Measurements from ENCODE around the gene SLC25A47. TPM values are rescaled to one million over a fixed set of nuclear protein-coding genes. Genes with fewer than 3 reads are reported as not detected.

The SLC25A47 gene
- total RNA-seq, 5 donors from 2014 or later (not counting 1 experiment from before 2014, with no cell fraction given), result 0.16 TPM; not detected in 4

DNA sequence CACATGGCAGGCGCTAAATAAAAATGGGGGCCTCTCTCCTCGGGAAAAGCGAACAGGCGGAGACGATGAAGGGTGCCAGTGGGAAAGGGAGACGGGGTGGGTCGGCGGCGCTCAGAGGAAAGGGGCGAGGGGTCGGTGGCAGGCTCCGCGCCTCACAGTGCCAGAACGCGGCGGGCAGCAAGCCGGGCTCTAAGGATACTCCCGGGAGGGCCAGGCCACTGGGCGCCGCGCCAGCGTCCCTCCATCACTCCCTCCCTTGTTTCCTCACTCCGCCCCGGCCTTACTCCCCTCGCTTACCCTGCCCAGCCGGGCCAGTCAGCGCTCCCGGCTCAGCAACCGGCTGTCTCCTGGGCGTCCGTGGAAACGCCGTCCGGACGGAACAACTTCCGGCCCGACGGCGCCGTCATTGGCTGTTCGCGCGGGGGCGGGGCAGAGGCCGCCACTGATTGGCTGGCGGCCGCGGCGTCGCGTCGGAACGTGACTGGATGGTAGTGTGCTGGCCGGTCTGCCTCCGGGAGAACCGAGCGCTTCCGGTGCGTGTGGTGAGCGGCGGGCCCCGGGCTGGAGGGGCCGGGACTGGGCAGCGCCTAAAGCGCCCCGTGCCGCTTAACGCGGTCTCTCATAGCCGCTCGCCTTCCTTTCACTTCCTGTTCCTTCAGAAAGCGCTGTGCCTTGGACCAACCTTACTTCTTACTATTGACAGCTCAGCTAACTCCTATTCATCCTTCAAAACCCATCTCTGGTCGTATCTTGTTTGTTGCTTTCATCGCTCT lies 53.0 kb downstream of the SLC25A47 start, which contains the start of gene WDR25:
Gene WDR25 (plus strand): TSS at position 523 of the 773 bp plus-strand sequence.
- ChIA-PET POLR2A (no interaction called here), CTCF (no interaction called here)
- Mint-ChIP-seq H3K4me3 (peak within 1 kb of the TSS; percentile 85 to 91 (median 90)), H3K4me1 (peaks cover 30 to 42% (median 32%) of the 10 kb centered on the region in 3 donors), H3K36me3 (peaks cover 9% of the 10 kb centered on the region), H3K27me3 (no peaks in the 10 kb centered on the region), H3K9me3 (no peaks in the 10 kb centered on the region), H3K27ac (peak within 1 kb of the TSS; percentile 89 to 92)
- peaks cover under 1 to 2% of the 10 kb centered on the region in 2 donors for H3K36me3 ChIP-seq (ENCODE audit: control insufficient read depth in 2 of 2, extremely low read depth in 1 of 2, insufficient read depth in 1 of 2, low read length in 1 of 2)
- peaks cover 15 to 31% of the 10 kb centered on the region in 2 experiments for H3K4me1 ChIP-seq (ENCODE audit: control insufficient read depth in 1 of 2, extremely low read depth in 1 of 2, insufficient read depth in 2 of 2, low read length in 2 of 2)
- peak; percentile 93 to 94 (median 94) for ATAC-seq (replicated peaks in 1 of 4)
- H3K4me3 ChIP-seq (ENCODE audit: control insufficient read depth in 1 of 2, extremely low read depth in 1 of 2, low read length in 1 of 2), result peak within 1 kb of the TSS; percentile 81 to 88
- WGBS (ENCODE audit: insufficient coverage), result under 1% methylated on average over 59 of the region's 74 CpGs
- no peaks in the 10 kb centered on the region for H3K9me3 ChIP-seq
- DNase-seq, result peak; percentile 79 to 94 (median 88)
- H3K27me3 ChIP-seq (replicated peaks in 1 of 2; ENCODE audit: control insufficient read depth in 2 of 2, extremely low read depth in 1 of 2, insufficient read depth in 2 of 2, low read length in 1 of 2), result no peaks in the 10 kb centered on the region
- H3K27ac ChIP-seq (ENCODE audit: low read length), result peak within 1 kb of the TSS; percentile 67

DNA sequence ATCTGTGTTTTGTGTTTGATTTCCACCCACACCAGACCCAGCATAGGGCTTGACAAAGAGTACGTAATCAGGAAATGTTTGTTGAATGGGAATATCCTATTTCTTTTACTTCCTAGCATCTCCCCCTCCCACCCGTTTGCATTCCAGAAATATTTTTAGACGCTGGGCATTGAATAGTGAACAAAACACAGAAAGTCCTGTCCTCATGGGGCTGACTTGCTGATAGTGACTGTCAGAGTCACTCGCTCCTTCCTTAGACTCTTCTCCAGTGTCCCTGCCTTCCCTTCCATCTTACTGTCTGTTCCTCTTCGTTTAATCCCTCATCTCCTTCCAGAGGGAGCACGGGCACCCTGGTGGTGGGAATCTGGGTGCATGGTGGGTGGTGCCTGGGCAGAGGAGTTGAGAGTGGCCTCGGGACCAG lies 53.6 kb downstream of the SLC25A47 start:
- no peaks in the 10 kb centered on the region for H3K9me3 Mint-ChIP-seq

More for the DNA sequence above, 53.6 kb downstream of the SLC25A47 start:
- Mint-ChIP-seq H3K36me3 (peaks cover 11% of the 10 kb centered on the region), H3K27me3 (no peaks in the 10 kb centered on the region), H3K27ac (peak overlapping the region; percentile 89 to 92), H3K4me1 (peaks cover 30 to 42% (median 32%) of the 10 kb centered on the region in 3 donors), H3K4me3 (peak overlapping the region; percentile 85 to 91 (median 90))
- Histone ChIP-seq H3K9me3 (no peaks in the 10 kb centered on the region), H3K27ac (ENCODE audit: low read length) (peak overlapping the region; percentile 67), H3K27me3 (replicated peaks in 1 of 2; ENCODE audit: control insufficient read depth in 2 of 2, extremely low read depth in 1 of 2, insufficient read depth in 2 of 2, low read length in 1 of 2) (no peaks in the 10 kb centered on the region), H3K4me1 (ENCODE audit: control insufficient read depth in 1 of 2, extremely low read depth in 1 of 2, insufficient read depth in 2 of 2, low read length in 2 of 2) (peaks cover 15 to 31% of the 10 kb centered on the region in 2 experiments), H3K36me3 (ENCODE audit: control insufficient read depth in 2 of 2, extremely low read depth in 1 of 2, insufficient read depth in 1 of 2, low read length in 1 of 2) (peaks cover 6 to 7% of the 10 kb centered on the region in 2 donors), H3K4me3 (ENCODE audit: control insufficient read depth in 1 of 2, extremely low read depth in 1 of 2, low read length in 1 of 2) (peak overlapping the region; percentile 81 to 88)
- peak in 1 of 35 experiments; percentile 12 for DNase-seq
- CTCF ChIA-PET, result no interaction called here
- WGBS (ENCODE audit: insufficient coverage), result 6% methylated on average over 2 of the region's 7 CpGs
- POLR2A ChIA-PET, result no interaction called here
- no peak for ATAC-seq (replicated peaks in 1 of 4)

Other genes with a start within 250 kb of the SLC25A47 start
- gene DEGS2, start 163.7 kb upstream of the SLC25A47 start, total RNA-seq, result under 1 TPM in 4 of 5 donors, not detected in 1; 0.19 to 0.79 (median 0.49) TPM
- gene YY1, start 84.2 kb upstream of the SLC25A47 start, total RNA-seq, result 10 to 100 TPM; 67.5 to 86.5 (median 74.2) TPM
- gene SLC25A29, start 16.9 kb upstream of the SLC25A47 start, total RNA-seq, result 10 to 100 TPM in 4 of 5 donors, 1 to 10 TPM in 1; 4.7 to 74.1 (median 33.4) TPM
- gene WDR25, start 53.1 kb downstream of the SLC25A47 start, total RNA-seq, result 1 to 10 TPM; 5.7 to 9.7 (median 7.2) TPM

Measured in T-cell (primary cell).